WTC11 (cell line): ENCODE measurements around the gene EMC10. TPM values are rescaled to one million over a fixed set of nuclear protein-coding genes. Genes with fewer than 3 reads are reported as not detected.

Experiments
- ATAC-seq: fragments of 200-7000 bp; cut with Tn5 transposase; 2 replicates; pipeline ENCODE4 v1.10.0; 2021; ENCODE audit warnings: mild to moderate bottlenecking, moderate library complexity
- CTCF ChIA-PET: fragments of 300-600 bp; sonication (Branson Sonifier 250); formaldehyde crosslinking; loops from one replicate; lab custom pipeline; 2021; ENCODE audit warnings: antibody characterized with exemption; lab: Charles Lee
- POLR2A ChIA-PET: fragments of 350-600 bp; sonication (Branson Sonifier 250); formaldehyde crosslinking; loops from one replicate; lab custom pipeline; 2021; ENCODE audit warnings: antibody characterized with exemption; lab: Charles Lee
- DNase-seq: peaks from one replicate; pipeline ENCODE4 v3.0.0; 2021; ENCODE audit warnings: low spot score
- H3K27ac Mint-ChIP-seq: 2 replicates; pipeline ENCODE4 v1.8.0; 2021; ENCODE audit warnings: mixed read lengths
- H3K27me3 Mint-ChIP-seq: 2 replicates; pipeline ENCODE4 v1.8.0; 2021; ENCODE audit warnings: low read depth, mild to moderate bottlenecking, moderate library complexity, mixed read lengths
- H3K36me3 Mint-ChIP-seq: 2 replicates; pipeline ENCODE4 v1.8.0; 2021; ENCODE audit warnings: mixed read lengths
- H3K4me1 Mint-ChIP-seq: 2 replicates; pipeline ENCODE4 v1.8.0; 2022; ENCODE audit warnings: mixed read lengths
- H3K4me3 Mint-ChIP-seq: 2 replicates; pipeline ENCODE4 v1.8.0; 2021; ENCODE audit warnings: mild to moderate bottlenecking, moderate library complexity, mixed read lengths
- H3K9me3 Mint-ChIP-seq: 2 replicates; pipeline ENCODE4 v1.8.0; 2021; ENCODE audit warnings: mixed read lengths
- AR ChIP-seq: fragments of 250-450 bp; sonication (Bioruptor Pico); IDR thresholded peaks from 2 replicates; pipeline ENCODE4 v1.9.0; 2021; ENCODE audit warnings: mild to moderate bottlenecking
- ATF3 ChIP-seq: sonication (generic); formaldehyde crosslinking; conservative IDR thresholded peaks from 2 replicates; pipeline ENCODE4 v1.8.1; 2022; ENCODE audit warnings: mild to moderate bottlenecking, missing genetic modification reagents
- CDX4 ChIP-seq: fragments of 250-450 bp; sonication (Bioruptor Pico); IDR thresholded peaks from 2 replicates; pipeline ENCODE4 v1.9.0; 2021; ENCODE audit warnings: moderate library complexity, mild to moderate bottlenecking, inconsistent platforms, borderline replicate concordance
- E2F1 ChIP-seq: sonication (generic); formaldehyde crosslinking; IDR thresholded peaks from 2 replicates; pipeline ENCODE4 v1.8.0; 2022; ENCODE audit warnings: mild to moderate bottlenecking, missing genetic modification reagents
- E2F5 ChIP-seq: sonication (generic); formaldehyde crosslinking; IDR thresholded peaks from 2 replicates; pipeline ENCODE4 v1.8.1; 2022; ENCODE audit warnings: mild to moderate bottlenecking, moderate library complexity, missing genetic modification reagents
- ELF4 ChIP-seq: sonication (generic); formaldehyde crosslinking; IDR thresholded peaks from 2 replicates; pipeline ENCODE4 v1.8.1; 2022; ENCODE audit warnings: low read depth, mild to moderate bottlenecking, moderate library complexity, missing genetic modification reagents
- ERG ChIP-seq: fragments of 250-450 bp; sonication (Bioruptor Pico); IDR thresholded peaks from 2 replicates; pipeline ENCODE4 v1.8.0; 2021; ENCODE audit warnings: mild to moderate bottlenecking
- FOXJ3 ChIP-seq: sonication (generic); formaldehyde crosslinking; IDR thresholded peaks from 2 replicates; pipeline ENCODE4 v1.9.0; 2021; ENCODE audit warnings: missing genetic modification reagents, mild to moderate bottlenecking, borderline replicate concordance
- FOXK1 ChIP-seq: sonication (generic); formaldehyde crosslinking; IDR thresholded peaks from 2 replicates; pipeline ENCODE4 v1.8.0; 2022; ENCODE audit warnings: mild to moderate bottlenecking, moderate library complexity, missing genetic modification reagents
- KAT7 ChIP-seq: sonication (generic); formaldehyde crosslinking; IDR thresholded peaks from 2 replicates; pipeline ENCODE4 v1.8.1; 2023; ENCODE audit warnings: missing genetic modification reagents, mild to moderate bottlenecking, borderline replicate concordance
- MLX ChIP-seq: sonication (generic); formaldehyde crosslinking; IDR thresholded peaks from 2 replicates; pipeline ENCODE4 v1.8.1; 2023; ENCODE audit warnings: mild to moderate bottlenecking, missing genetic modification reagents, moderate library complexity
- NR1H2 ChIP-seq: sonication (generic); formaldehyde crosslinking; IDR thresholded peaks from 2 replicates; pipeline ENCODE4 v1.9.0; 2021; ENCODE audit warnings: mild to moderate bottlenecking, moderate library complexity, missing genetic modification reagents
- RORB ChIP-seq: fragments of 250-450 bp; sonication (Bioruptor Pico); IDR thresholded peaks from 2 replicates; pipeline ENCODE4 v1.9.0; 2021; ENCODE audit warnings: mild to moderate bottlenecking
- STAT6 ChIP-seq: sonication (generic); formaldehyde crosslinking; conservative IDR thresholded peaks from 2 replicates; pipeline ENCODE4 v1.8.1; 2023; ENCODE audit warnings: mild to moderate bottlenecking, low read depth, missing genetic modification reagents, moderate library complexity
- ZNF138 ChIP-seq: sonication (generic); formaldehyde crosslinking; conservative IDR thresholded peaks from 2 replicates; pipeline ENCODE4 v1.8.1; 2022; ENCODE audit warnings: mild to moderate bottlenecking, moderate library complexity, missing genetic modification reagents
- ZNF219 ChIP-seq: sonication (generic); formaldehyde crosslinking; IDR thresholded peaks from 2 replicates; pipeline ENCODE4 v1.8.0; 2023; ENCODE audit warnings: missing genetic modification reagents, mild to moderate bottlenecking, borderline replicate concordance
- total RNA-seq: library from RNA; stranded (reverse); gene quantifications from 3 replicates; pipeline ENCODE4 v1.2.3, GENCODE V29; 2021

Gene EMC10
- total RNA-seq, 1 experiment from 2014 or later = 114 TPM

GRCh38 chr19:50511069-50511822, 34.9 kb downstream of the EMC10 start, which contains the start of gene JOSD2 (continued):
- no peak for TF ChIP-seq ERG (CRISPR knock-in tag)

- H3K27ac Mint-ChIP-seq = no peak overlapping the region
- no peak for DNase-seq
- H3K36me3 Mint-ChIP-seq = no peaks in the 10 kb centered on the region
- H3K4me3 Mint-ChIP-seq = no peak overlapping the region
- POLR2A ChIA-PET = no interaction called here
- TF ChIP-seq ATF3 (CRISPR knock-in tag) (no peak), FOXK1 (CRISPR knock-in tag) (no peak), MLX (CRISPR knock-in tag) (no peak), KAT7 (no peak), ZNF219 (CRISPR knock-in tag) (no peak), NR1H2 (CRISPR knock-in tag) (no peak), STAT6 (no peak), AR (CRISPR knock-in tag) (no peak), CDX4 (CRISPR knock-in tag) (no peak), ELF4 (CRISPR knock-in tag) (no peak), E2F5 (CRISPR knock-in tag) (no peak), FOXJ3 (CRISPR knock-in tag) (no peak), ZNF138 (no peak), RORB (CRISPR knock-in tag) (no peak), E2F1 (CRISPR knock-in tag) (no peak)
- peaks cover 46% of the 10 kb centered on the region for H3K27me3 Mint-ChIP-seq
- H3K4me1 Mint-ChIP-seq = peaks cover 14% of the 10 kb centered on the region
- CTCF ChIA-PET = interaction anchor here (1.2 to 3.4 kb wide), 8 partner anchors 11 to 365 kb away, joined by 4 to 23 read pairs (median 9); no protein-coding TSS in a partner anchor
- H3K9me3 Mint-ChIP-seq = no peaks in the 10 kb centered on the region
- no peak for ATAC-seq
Measured at GRCh38 chr19:50512112-50512998, 36.0 kb downstream of the EMC10 start.
